GM12873 (cell line): Measurements from ENCODE around the gene SPOCD1.

ENCODE experiments used
- TF ChIP-seq, protein P1 (sequence below): IDR thresholded peaks from 2 replicates; pipeline ENCODE4 v1.5.1; 2012; ENCODE audit warnings: low read depth, mild to moderate bottlenecking, moderate library complexity, low read length, control low read depth; ENCODE audit not compliant: insufficient read depth; ENCODE audit errors: missing control alignments

SPOCD1 gene

DNA sequence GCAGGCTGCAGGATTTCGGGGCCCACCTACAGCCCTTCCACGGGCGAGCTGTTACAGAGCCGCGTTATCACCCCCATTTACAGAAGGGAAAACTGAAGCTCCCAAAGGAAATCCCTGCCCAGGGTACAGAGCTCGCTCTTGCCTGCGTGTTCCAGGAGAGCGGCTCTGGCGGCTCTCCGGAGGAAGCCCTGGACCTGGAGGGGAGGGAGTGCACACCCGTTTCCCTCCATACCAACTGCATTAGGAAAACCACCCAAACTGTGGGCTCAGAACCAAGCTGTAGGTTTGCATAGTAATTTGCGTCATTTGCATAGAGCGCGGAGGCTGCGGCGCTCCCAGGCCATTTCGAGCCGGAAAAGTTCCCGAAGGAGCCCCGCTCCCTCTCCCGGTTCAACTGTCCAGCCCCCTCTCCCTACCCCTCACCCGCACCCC is 27.0 kb downstream of the SPOCD1 start:
- TF ChIP-seq, protein P1, sequence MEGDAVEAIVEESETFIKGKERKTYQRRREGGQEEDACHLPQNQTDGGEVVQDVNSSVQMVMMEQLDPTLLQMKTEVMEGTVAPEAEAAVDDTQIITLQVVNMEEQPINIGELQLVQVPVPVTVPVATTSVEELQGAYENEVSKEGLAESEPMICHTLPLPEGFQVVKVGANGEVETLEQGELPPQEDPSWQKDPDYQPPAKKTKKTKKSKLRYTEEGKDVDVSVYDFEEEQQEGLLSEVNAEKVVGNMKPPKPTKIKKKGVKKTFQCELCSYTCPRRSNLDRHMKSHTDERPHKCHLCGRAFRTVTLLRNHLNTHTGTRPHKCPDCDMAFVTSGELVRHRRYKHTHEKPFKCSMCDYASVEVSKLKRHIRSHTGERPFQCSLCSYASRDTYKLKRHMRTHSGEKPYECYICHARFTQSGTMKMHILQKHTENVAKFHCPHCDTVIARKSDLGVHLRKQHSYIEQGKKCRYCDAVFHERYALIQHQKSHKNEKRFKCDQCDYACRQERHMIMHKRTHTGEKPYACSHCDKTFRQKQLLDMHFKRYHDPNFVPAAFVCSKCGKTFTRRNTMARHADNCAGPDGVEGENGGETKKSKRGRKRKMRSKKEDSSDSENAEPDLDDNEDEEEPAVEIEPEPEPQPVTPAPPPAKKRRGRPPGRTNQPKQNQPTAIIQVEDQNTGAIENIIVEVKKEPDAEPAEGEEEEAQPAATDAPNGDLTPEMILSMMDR: no peak

DNA sequence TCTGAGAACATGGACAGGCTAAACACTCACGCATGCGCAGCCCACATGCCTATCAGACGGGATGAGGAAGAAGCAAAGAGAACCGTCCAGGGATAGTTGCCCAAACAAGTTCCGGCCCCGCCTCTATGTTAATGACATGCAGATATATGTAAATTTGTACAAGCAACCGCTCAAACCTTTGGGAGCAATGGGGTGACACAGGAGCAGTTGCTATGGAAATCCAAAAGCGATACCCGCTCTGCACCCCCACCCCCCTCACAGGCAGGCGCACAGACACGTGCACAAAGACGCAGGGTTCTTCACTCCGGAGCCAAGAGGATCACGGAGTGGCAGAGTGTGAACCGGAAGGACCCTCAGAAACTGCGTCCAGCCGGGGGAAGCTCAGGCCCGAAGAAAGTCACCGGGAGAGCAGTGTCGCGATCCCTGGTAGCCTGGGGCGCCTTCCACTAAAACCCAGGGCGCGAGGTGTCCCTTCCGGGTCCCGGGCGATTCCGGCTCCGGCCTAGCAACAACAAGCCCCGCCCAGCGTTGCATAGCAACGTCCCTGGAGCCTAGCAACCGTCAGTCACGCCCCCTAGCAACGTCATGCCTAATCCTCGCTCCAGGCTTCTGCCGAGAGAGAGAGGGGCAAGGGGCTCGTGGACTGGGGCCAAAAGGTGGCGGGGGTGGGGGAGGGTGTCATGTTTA is 27.5 kb downstream of the SPOCD1 start:
- TF ChIP-seq, protein P1: no peak

DNA sequence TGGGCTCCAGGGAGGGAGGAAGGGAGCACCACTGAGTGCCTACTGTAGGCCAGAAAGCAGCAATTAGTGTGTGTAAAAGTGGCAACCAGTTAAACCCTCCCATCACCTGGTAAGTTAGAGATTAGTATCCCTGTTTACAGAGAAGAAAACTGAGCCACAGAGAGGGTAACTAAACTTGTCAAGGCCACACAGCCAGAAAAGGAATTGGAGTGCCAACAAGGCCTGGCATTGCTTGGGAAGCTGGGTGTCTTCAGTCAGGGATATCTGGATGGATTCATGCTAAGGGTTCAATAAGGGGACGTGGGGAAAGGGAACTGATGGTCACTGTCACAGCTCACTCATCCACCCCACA is 28.1 kb downstream of the SPOCD1 start:
- TF ChIP-seq, protein P1: no peak

DNA sequence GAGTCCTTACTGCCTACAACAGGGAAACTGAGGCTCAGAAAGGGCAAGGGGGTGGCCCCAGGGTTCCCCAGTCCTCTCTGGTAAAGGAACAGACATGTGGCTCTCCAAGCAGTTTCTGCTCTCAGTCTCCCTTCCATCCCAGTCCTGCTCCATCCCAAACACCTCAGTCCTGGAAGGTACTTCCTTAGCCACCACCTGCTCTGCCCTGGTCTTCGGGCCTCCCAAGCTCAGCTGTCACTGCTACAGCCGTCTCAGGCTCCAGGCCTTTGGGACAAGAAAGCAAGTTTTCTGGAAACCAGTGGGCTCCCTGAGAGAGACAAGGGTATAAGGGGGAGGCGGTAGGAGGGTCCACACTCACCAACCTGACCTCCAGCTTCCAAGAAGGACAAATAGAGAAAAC is 28.6 kb downstream of the SPOCD1 start:
- TF ChIP-seq, protein P1: no peak

DNA sequence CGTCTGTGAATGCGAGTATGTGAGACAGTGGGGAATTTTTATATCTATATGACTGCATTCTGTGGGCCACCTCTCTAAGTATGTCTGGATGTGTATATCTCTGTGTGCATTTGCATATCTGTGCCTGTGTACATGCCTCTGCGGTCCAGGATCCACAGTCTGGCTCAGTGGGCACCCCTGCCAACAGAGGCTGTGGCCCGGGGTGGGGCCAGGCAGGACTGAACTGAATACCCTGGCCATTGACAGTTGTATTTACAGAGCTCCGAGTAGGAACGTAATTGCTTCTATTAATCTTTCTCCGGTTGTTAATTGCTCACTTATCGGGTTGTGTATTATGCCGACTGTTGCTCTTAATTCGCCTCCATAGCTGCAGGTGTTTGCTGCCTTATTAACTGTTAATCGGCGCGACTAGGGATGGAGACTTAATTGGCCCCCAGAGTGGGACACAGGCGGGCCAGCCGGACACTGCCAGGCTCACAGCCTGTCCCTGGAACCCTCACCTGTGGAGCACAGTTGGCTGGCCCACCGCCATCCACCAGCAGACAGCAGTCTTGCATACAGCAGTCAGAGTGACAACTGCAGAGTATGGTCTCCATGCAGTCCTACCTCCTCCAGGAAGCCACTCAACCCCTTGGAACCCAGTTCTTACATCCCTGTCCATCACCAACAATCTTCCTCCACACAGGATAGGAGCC is 29.3 kb downstream of the SPOCD1 start:
- TF ChIP-seq, protein P1: no peak

DNA sequence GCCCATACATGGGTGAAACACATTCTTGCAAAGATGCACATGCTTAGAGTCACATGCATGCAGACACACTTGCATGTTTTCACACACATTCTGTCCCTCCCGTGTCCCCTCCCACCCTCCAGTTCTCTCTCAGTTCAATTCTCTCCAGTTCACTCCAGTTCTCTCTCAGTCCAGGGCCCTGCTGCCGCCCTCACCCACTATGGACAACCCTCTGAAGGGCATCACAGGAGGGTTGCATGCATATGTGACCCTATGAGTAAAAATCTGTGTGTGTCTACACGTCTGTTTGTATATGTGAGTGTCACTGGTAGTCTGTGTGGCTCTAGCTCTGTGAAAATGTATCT is 29.9 kb downstream of the SPOCD1 start:
- TF ChIP-seq, protein P1: no peak

DNA sequence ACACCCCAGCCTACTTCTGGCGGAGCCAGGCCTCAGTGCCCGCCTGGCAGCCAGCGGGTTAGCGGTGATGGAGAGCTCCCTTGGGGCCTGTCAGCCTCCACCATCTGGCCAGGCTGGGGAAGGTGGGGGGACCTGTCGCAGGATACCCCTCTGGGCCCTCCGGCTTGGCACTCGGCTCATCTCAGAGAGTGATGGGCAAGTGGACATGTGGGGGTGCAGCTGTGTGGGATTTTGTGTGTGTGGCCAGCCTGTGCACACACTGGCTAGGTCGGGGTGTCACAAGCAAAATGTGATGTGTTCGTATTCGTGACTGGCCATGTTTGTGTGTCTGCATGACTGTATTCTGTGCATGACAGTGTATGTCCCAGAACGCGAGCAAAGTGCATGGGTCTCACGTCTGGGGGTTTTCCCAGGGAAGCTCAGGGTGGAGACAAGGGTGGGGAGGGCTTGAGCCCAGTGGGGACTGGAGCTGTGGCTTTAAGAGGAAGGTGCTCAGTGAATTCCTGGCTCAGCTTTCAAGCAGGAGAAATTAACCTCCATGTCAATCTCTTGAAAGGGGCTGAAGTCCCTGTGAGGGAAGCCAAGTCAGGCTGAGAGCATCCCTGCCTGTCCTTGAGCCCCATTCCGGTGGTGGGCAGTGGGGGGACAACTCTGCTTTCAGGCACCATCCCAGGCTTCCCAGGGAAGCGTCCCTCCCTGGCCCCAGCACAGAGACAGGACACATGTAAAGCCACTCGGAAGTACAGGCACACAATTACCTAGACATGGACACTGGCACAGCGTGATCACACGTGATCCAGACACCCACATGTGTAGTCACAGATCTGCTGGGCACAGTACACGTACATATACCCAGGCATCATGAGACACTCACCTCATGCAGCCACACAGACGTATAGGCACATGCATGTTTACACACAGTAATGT is 30.5 kb downstream of the SPOCD1 start:
- TF ChIP-seq, protein P1: no peak
